Camera-type eye (tissue), 1 donor: ENCODE data around the gene SLC25A29. TPM values are rescaled to one million over a fixed set of nuclear protein-coding genes. Genes with fewer than 3 reads are reported as not detected.

Experiments used
- total RNA-seq: library from RNA; depleted of rRNA; stranded (reverse); fragments of >200 nt; gene quantifications from one replicate; pipeline ENCODE4 v1.2.3, GENCODE V29; 2014

Gene SLC25A29
- 81.7 TPM for total RNA-seq

GRCh38 chr14:100306101-100306997 lies at the start of gene SLC25A29:
TSS of gene SLC25A29 (minus strand) at chr14:100306444. CDS start at chr14:100306232, 212 bp downstream.

GRCh38 chr14:100323121-100323941 lies 17.1 kb upstream of the SLC25A29 start, which contains the start of gene SLC25A47:
TSS of gene SLC25A47 (plus strand) at chr14:100323339. CDS start at chr14:100323415, 76 bp downstream.

Other genes starting within 250 kb of the SLC25A29 start
- gene EVL, start 241.0 kb downstream of the SLC25A29 start, total RNA-seq: 102 TPM
- 2.1 TPM for gene DEGS2, start 146.8 kb downstream of the SLC25A29 start, total RNA-seq
- gene YY1, start 67.3 kb downstream of the SLC25A29 start, total RNA-seq: 77.4 TPM
- 0.22 TPM for gene SLC25A47, start 16.9 kb upstream of the SLC25A29 start, total RNA-seq
- gene WDR25, start 70.0 kb upstream of the SLC25A29 start, total RNA-seq: 13.7 TPM